GM23248 (cell line): Measurements from ENCODE around the gene CHTF18.

ENCODE experiments used
- EZH2 ChIP-seq: fragments of 200-600 bp; sonication (generic); IDR thresholded peaks from 2 replicates; pipeline ENCODE4 v1.6.1; 2018; ENCODE audit warnings: antibody characterized with exemption, mild to moderate bottlenecking; ENCODE audit not compliant: insufficient read depth, poor library complexity, severe bottlenecking
- EZH2phosphoT487 ChIP-seq: fragments of 200-600 bp; sonication (generic); IDR thresholded peaks from 2 replicates; pipeline ENCODE4 v1.6.1; 2018; ENCODE audit warnings: antibody characterized with exemption, moderate library complexity, mild to moderate bottlenecking, low read depth; ENCODE audit not compliant: insufficient read depth

- TF ChIP-seq EZH2: no peak
- no peak for TF ChIP-seq EZH2phosphoT487
Observed at GRCh38 chr16:818132-818531, 29.7 kb downstream of the CHTF18 start.
